H1 (cell line): Measurements from ENCODE around the gene KRT14. TPM values are rescaled to one million over a fixed set of nuclear protein-coding genes. Genes with fewer than 3 reads are reported as not detected.
A peak's percentile ranks its signal among the peaks of the same experiment; 100 is the strongest.

Experiments
- CTCF ChIA-PET: fragments of 300-600 bp; sonication (Branson Sonifier 250); formaldehyde crosslinking; loops from one replicate; lab custom pipeline; 2021; ENCODE audit not compliant: partially characterized antibody; lab: Charles Lee
- POLR2A ChIA-PET: fragments of 300-600 bp; sonication (Branson Sonifier 250); formaldehyde crosslinking; loops from one replicate; lab custom pipeline; 2021; ENCODE audit warnings: inconsistent platforms; ENCODE audit not compliant: partially characterized antibody; lab: Charles Lee
- DNase-seq, 2 experiments: peaks; one replicate each; pipeline versions ENCODE4 v3.0.0 to v3.0.0-alpha.2; 2010 to 2022; ENCODE audit warnings: low spot score in 2 of 2, low read depth in 1 of 2, mixed read lengths in 1 of 2
- FAIRE-seq: peaks from 2 replicates; lab custom pipeline; 2011; peaks lifted over from hg19 to GRCh38; lab: Jason Lieb, UNC
- H2AFZ ChIP-seq: 2 replicates; pipeline ENCODE4 v1.8.1; 2012; ENCODE audit warnings: low read length, inconsistent platforms
- H2AK5ac ChIP-seq: 2 replicates; pipeline ENCODE4 v1.6.1; 2013; ENCODE audit warnings: low read depth, low read length
- H2BK120ac ChIP-seq: replicated peaks from 2 replicates; pipeline ENCODE3; 2013; ENCODE audit warnings: low read depth, low read length, inconsistent platforms
- H2BK12ac ChIP-seq: 2 replicates; pipeline ENCODE4 v1.6.1; 2013; ENCODE audit warnings: low read depth, low read length
- H2BK15ac ChIP-seq: 2 replicates; pipeline ENCODE4 v1.6.1; 2013; ENCODE audit warnings: low read length
- H2BK20ac ChIP-seq: 2 replicates; pipeline ENCODE4 v1.6.1; 2013; ENCODE audit warnings: low read length
- H2BK5ac ChIP-seq: 2 replicates; pipeline ENCODE4 v1.6.1; 2013; ENCODE audit warnings: low read depth, low read length
- H3K14ac ChIP-seq: 2 replicates; pipeline ENCODE4 v1.6.1; 2013; ENCODE audit warnings: inconsistent platforms; ENCODE audit not compliant: insufficient read length
- H3K18ac ChIP-seq: 2 replicates; pipeline ENCODE4 v1.6.1; 2013; ENCODE audit warnings: low read length; ENCODE audit errors: extremely low read depth
- H3K23ac ChIP-seq: 2 replicates; pipeline ENCODE4 v1.6.1; 2013; ENCODE audit warnings: inconsistent platforms; ENCODE audit not compliant: insufficient read length
- H3K23me2 ChIP-seq: 2 replicates; pipeline ENCODE4 v1.6.1; 2013; ENCODE audit warnings: low read depth, low read length
- H3K27ac ChIP-seq: 2 replicates; pipeline ENCODE4 v1.6.1; 2011; ENCODE audit warnings: low read depth, low read length, inconsistent platforms
- H3K27me3 ChIP-seq, 4 experiments: replicated peaks in 1 of 4; 1 replicate in 1 of 4; 2 replicates in 3 of 4; pipeline versions ENCODE4 v1.6.1 to v1.8.1; 2011 to 2013; ENCODE audit warnings: low read length in 3 of 4, mild to moderate bottlenecking in 3 of 4, inconsistent platforms in 2 of 4, mixed read lengths in 2 of 4, moderate library complexity in 1 of 4; ENCODE audit not compliant: control insufficient read depth in 3 of 4, insufficient read depth in 3 of 4; ENCODE audit errors: extremely low read depth in 1 of 4
- H3K36me3 ChIP-seq, 4 experiments: 2 replicates each; pipeline versions ENCODE4 v1.6.1 to v1.8.1; 2011 to 2013; ENCODE audit warnings: mild to moderate bottlenecking in 4 of 4, low read length in 3 of 4, moderate library complexity in 2 of 4, control low read depth in 1 of 4, inconsistent platforms in 1 of 4; ENCODE audit not compliant: insufficient read depth in 4 of 4, control insufficient read depth in 2 of 4
- H3K4ac ChIP-seq: replicated peaks from 2 replicates; pipeline ENCODE3; 2013; ENCODE audit warnings: low read length, low read depth, mixed read lengths, inconsistent platforms; ENCODE audit not compliant: insufficient read length
- H3K4me1 ChIP-seq, 4 experiments: replicated peaks in 1 of 4; 1 replicate in 1 of 4; 2 replicates in 3 of 4; pipeline versions ENCODE4 v1.6.1 to v1.8.1; 2011 to 2013; ENCODE audit warnings: low read length in 3 of 4, inconsistent platforms in 2 of 4, mixed read lengths in 1 of 4; ENCODE audit not compliant: insufficient read depth in 4 of 4, control insufficient read depth in 3 of 4
- H3K4me2 ChIP-seq, 2 experiments: 2 replicates each; pipeline versions ENCODE4 v1.6.1 to v1.8.1; 2011 to 2013; ENCODE audit warnings: low read depth in 2 of 2, low read length in 2 of 2, control low read depth in 1 of 2, inconsistent platforms in 1 of 2, mild to moderate bottlenecking in 1 of 2; ENCODE audit not compliant: insufficient read depth in 1 of 2
- H3K4me3 ChIP-seq, 4 experiments: fragments of 200-600, 300-600 bp in 1 of 4; sonication (generic), shearing (Covaris generic), sonication (Bioruptor Twin) in 1 of 4; 2 replicates each; pipeline versions ENCODE4 v1.5.1 to v1.8.1; 2011 to 2016; ENCODE audit warnings: low read length in 4 of 4, low read depth in 3 of 4, control low read depth in 2 of 4, inconsistent platforms in 2 of 4, mild to moderate bottlenecking in 2 of 4, mixed read lengths in 1 of 4, moderate library complexity in 1 of 4; ENCODE audit not compliant: insufficient read depth in 2 of 4; ENCODE audit errors: extremely low read depth in 1 of 4
- H3K56ac ChIP-seq: replicated peaks from 2 replicates; pipeline ENCODE3; 2013; ENCODE audit warnings: low read depth, mild to moderate bottlenecking, mixed read lengths, low read length, inconsistent platforms; ENCODE audit not compliant: insufficient read length
- H3K79me1 ChIP-seq: 2 replicates; pipeline ENCODE4 v1.6.1; 2013; ENCODE audit warnings: low read depth, low read length, control low read depth
- H3K79me2 ChIP-seq, 2 experiments: 2 replicates each; pipeline versions ENCODE4 v1.6.1 to v1.8.1; 2012 to 2013; ENCODE audit warnings: low read length in 2 of 2, mild to moderate bottlenecking in 2 of 2, inconsistent platforms in 1 of 2; ENCODE audit not compliant: insufficient read depth in 2 of 2, control insufficient read depth in 1 of 2
- H3K9ac ChIP-seq, 4 experiments: replicated peaks in 1 of 4; 1 replicate in 1 of 4; 2 replicates in 3 of 4; pipeline versions ENCODE4 v1.6.1 to v1.8.1; 2011 to 2013; ENCODE audit warnings: low read depth in 3 of 4, low read length in 3 of 4, control low read depth in 2 of 4, mild to moderate bottlenecking in 2 of 4, moderate library complexity in 2 of 4, inconsistent platforms in 1 of 4; ENCODE audit errors: extremely low read depth in 1 of 4
- H3K9me3 ChIP-seq, 2 experiments: 2 replicates each; pipeline versions ENCODE4 v1.6.1 to v1.8.1; 2012 to 2013; ENCODE audit warnings: mild to moderate bottlenecking in 2 of 2, moderate library complexity in 2 of 2, control low read depth in 1 of 2, inconsistent platforms in 1 of 2, low read depth in 1 of 2, low read length in 1 of 2, mixed read lengths in 1 of 2; ENCODE audit not compliant: insufficient read depth in 2 of 2
- H4K20me1 ChIP-seq, 2 experiments: replicated peaks in 1 of 2; 2 replicates each; pipeline versions ENCODE3 to v1.8.1; 2011 to 2013; ENCODE audit warnings: inconsistent platforms in 2 of 2, low read length in 2 of 2, mild to moderate bottlenecking in 1 of 2; ENCODE audit not compliant: insufficient read depth in 2 of 2, control insufficient read depth in 1 of 2
- H4K5ac ChIP-seq: 2 replicates; pipeline ENCODE4 v1.6.1; 2013; ENCODE audit warnings: low read length, low read depth, mixed read lengths, inconsistent platforms; ENCODE audit not compliant: insufficient read length
- H4K8ac ChIP-seq: 2 replicates; pipeline ENCODE4 v1.8.0; 2013; ENCODE audit warnings: mild to moderate bottlenecking, moderate library complexity, low read length, inconsistent platforms; ENCODE audit not compliant: insufficient read depth; ENCODE audit errors: extremely low read depth
- H4K91ac ChIP-seq: replicated peaks from 2 replicates; pipeline ENCODE3; 2013; ENCODE audit warnings: low read length, mixed read lengths, inconsistent platforms; ENCODE audit not compliant: insufficient read length
- ATF3 ChIP-seq: IDR thresholded peaks from 2 replicates; pipeline ENCODE4 v1.6.1; 2011; ENCODE audit warnings: low read depth, mild to moderate bottlenecking, low read length; ENCODE audit not compliant: insufficient read depth
- BCL11A ChIP-seq, 2 experiments: IDR thresholded peaks; one replicate each; pipeline ENCODE4 v1.6.1; 2011; ENCODE audit warnings: low read depth in 2 of 2, low read length in 2 of 2, mild to moderate bottlenecking in 2 of 2
- CTBP2 ChIP-seq: IDR thresholded peaks from 2 replicates; pipeline ENCODE4 v1.7.0; 2011; ENCODE audit warnings: borderline replicate concordance, mild to moderate bottlenecking, moderate library complexity, mixed read lengths, low read length; ENCODE audit not compliant: insufficient read depth, insufficient read length
- GTF2F1 ChIP-seq: IDR thresholded peaks from 2 replicates; pipeline ENCODE4 v1.6.1; 2012; ENCODE audit warnings: low read depth, low read length, improper control_type of control experiment, borderline replicate concordance
- NRF1 ChIP-seq: IDR thresholded peaks from 2 replicates; pipeline ENCODE4 v1.6.1; 2011; ENCODE audit warnings: mild to moderate bottlenecking, low read depth, low read length, improper control_type of control experiment
- POLR2AphosphoS5 ChIP-seq: IDR thresholded peaks from 2 replicates; pipeline ENCODE4 v1.6.1; 2011; ENCODE audit warnings: low read depth, low read length
- SRF ChIP-seq: IDR thresholded peaks from 2 replicates; pipeline ENCODE4 v1.6.1; 2011; ENCODE audit warnings: mild to moderate bottlenecking, low read depth, low read length, moderate library complexity
- TAF1 ChIP-seq: IDR thresholded peaks from 2 replicates; pipeline ENCODE4 v1.6.1; 2011; ENCODE audit warnings: mild to moderate bottlenecking, low read depth, low read length
- TCF12 ChIP-seq: IDR thresholded peaks from 2 replicates; pipeline ENCODE4 v1.6.1; 2011; ENCODE audit warnings: low read depth, mild to moderate bottlenecking, low read length
- WGBS, 2 experiments: shearing (Covaris generic) in 1 of 2; methylation state at CpG; one replicate each; pipeline versions ENCODE4 v1.1.6 to v1.1.7; 2013 to 2015; ENCODE audit warnings: low lambda C conversion rate in 2 of 2, mixed read lengths in 2 of 2, inconsistent platforms in 1 of 2, low coverage in 1 of 2, missing lambda C conversion rate in 1 of 2; ENCODE audit not compliant: insufficient replicate concordance in 2 of 2, insufficient coverage in 1 of 2, insufficient read length in 1 of 2; ENCODE audit errors: extremely low coverage in 1 of 2, missing lambda C conversion rate in 1 of 2; 5-methylcytosine and 5-hydroxymethylcytosine counted together
- polyA plus RNA-seq, 7 experiments: library from polyadenylated mRNA; depleted of rRNA in 3 of 7; stranded (reverse) in 5 of 7; unstranded in 2 of 7; fragments of >200 nt in 5 of 7; fragments of 200-250 nt in 2 of 7; gene quantifications; 1 replicate in 5 of 7; 2 replicates in 1 of 7; 4 replicates in 1 of 7; pipeline versions ENCODE4 v1.2.1 to v1.2.3, GENCODE V29; 2011 to 2013; ENCODE audit warnings: missing spikeins in 2 of 7, mixed read lengths in 2 of 7
- total RNA-seq: library from RNA; stranded (reverse); fragmentation: NEBNext Ultra II Directional; extraction: Animal tissue kit (Norgen Biotek cat#: 25700); gene quantifications from 2 replicates; pipeline ENCODE4 v1.2.1, GENCODE V29; 2021

The KRT14 gene
- total and polyA plus RNA-seq, 2 of the 8 experiments (the other 6 are each of a cell fraction or from before 2014, with no cell fraction given): 0.35 TPM; not detected in 1

- H3K4ac ChIP-seq: no peak overlapping the region
- H3K23me2 ChIP-seq: no peaks in the 10 kb centered on the region
- no peak overlapping the region for H2BK15ac ChIP-seq
- peak overlapping the region; percentile 12; the same call in 1 of the 2 replicates for H4K8ac ChIP-seq
- ChIA-PET CTCF (interaction anchor here (0.7 to 12.7 kb wide), 5 partner anchors 11 to 121 kb away, joined by 3 to 129 read pairs (median 4); no protein-coding TSS in a partner anchor), POLR2A (no interaction called here)
- H2BK120ac ChIP-seq: no peak overlapping the region
- no peak overlapping the region for H3K4me3 ChIP-seq
- no peak overlapping the region for H2AFZ ChIP-seq
- H3K79me1 ChIP-seq: no peaks in the 10 kb centered on the region
- no peak overlapping the region for H2BK20ac ChIP-seq
- no peaks in the 10 kb centered on the region for H4K20me1 ChIP-seq
- no peak overlapping the region for H3K9ac ChIP-seq
- H3K27me3 ChIP-seq: no peaks in the 10 kb centered on the region
- no peak overlapping the region for H3K18ac ChIP-seq
- no peak overlapping the region for H3K4me2 ChIP-seq
- H3K14ac ChIP-seq: no peak overlapping the region
- no peak for TF ChIP-seq BCL11A (IDR thresholded peaks at IDR 0.05; ENCODE audit: low read depth in 2 of 2, low read length in 2 of 2)
- no peak for TF ChIP-seq TAF1
- no peak for TF ChIP-seq ATF3
- TF ChIP-seq NRF1: no peak
- no peak for TF ChIP-seq GTF2F1
- TF ChIP-seq POLR2AphosphoS5: no peak
- TF ChIP-seq CTBP2: no peak
- TF ChIP-seq TCF12: no peak
- no peak for TF ChIP-seq SRF
- H3K4me1 ChIP-seq: no peaks in the 10 kb centered on the region
- FAIRE-seq (no peak), DNase-seq (no peak)
- H4K91ac ChIP-seq: no peak overlapping the region
- no peak overlapping the region for H2BK12ac ChIP-seq
- no peak overlapping the region for H4K5ac ChIP-seq
- no peaks in the 10 kb centered on the region for H3K79me2 ChIP-seq
- no peak overlapping the region for H3K23ac ChIP-seq
- no peak overlapping the region for H2BK5ac ChIP-seq
- no peak overlapping the region for H3K56ac ChIP-seq
- H3K9me3 ChIP-seq: no peaks in the 10 kb centered on the region
- no peaks in the 10 kb centered on the region for H3K36me3 ChIP-seq
- WGBS, 2 experiments: 91% methylated on average over 6 of the region's 6 CpGs; no CpG with 5 or more reads in 1 of the 2 experiments
- H2AK5ac ChIP-seq: no peak overlapping the region
- H3K27ac ChIP-seq: no peak overlapping the region
Observed at GRCh38 chr17:41561554-41561953, 25.1 kb downstream of the KRT14 start.
